Erythroblast (primary cell): ENCODE measurements around the gene LRMDA.

ENCODE experiments used
- GATA1 ChIP-seq: IDR thresholded peaks from 2 replicates; pipeline ENCODE4 v1.6.1; 2011; ENCODE audit warnings: low read depth, mild to moderate bottlenecking, control low read depth, low read length, moderate library complexity
- POLR2A ChIP-seq: IDR thresholded peaks from 2 replicates; pipeline ENCODE4 v1.6.1; 2011; ENCODE audit warnings: mild to moderate bottlenecking, low read length

DNA sequence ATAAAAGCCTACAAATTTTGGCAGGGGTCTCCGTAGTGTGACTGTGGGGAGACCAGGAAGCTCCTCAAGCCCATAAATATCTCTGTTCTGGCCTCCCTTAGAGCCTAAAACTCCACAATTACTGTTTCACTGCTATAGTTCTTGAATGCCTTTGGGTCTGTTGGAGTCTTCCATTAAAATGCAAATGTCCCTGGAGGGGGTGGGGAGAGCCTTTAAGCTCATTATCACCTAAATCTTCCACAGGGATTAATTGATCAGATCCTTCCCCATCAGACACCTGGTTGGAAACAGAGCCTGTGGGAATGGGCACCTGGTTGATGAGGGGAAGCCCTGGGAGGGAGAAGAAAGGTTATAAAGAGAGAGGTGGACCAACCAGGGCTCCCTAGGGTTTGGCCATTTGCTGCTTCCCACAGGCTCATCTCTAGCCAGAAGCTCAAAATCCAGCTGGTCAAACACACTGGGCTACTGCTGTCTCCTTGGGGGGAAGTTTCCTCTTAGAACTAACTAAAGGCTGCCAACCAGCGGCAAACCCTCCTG, 718.2 kb downstream of the LRMDA start:
- TF ChIP-seq POLR2A (no peak), GATA1 (no peak)
